HepG2 (cell line): ENCODE measurements around the gene ZFPM1. TPM values are rescaled to one million over a fixed set of nuclear protein-coding genes. Genes with fewer than 3 reads are reported as not detected.

Experiments used
- FOXO1 ChIP-seq: sonication (generic); formaldehyde crosslinking; IDR thresholded peaks from 2 replicates; pipeline ENCODE4 v1.4.0; 2020; ENCODE audit warnings: missing genetic modification reagents
- ISL2 ChIP-seq: sonication (generic); formaldehyde crosslinking; IDR thresholded peaks from 2 replicates; pipeline ENCODE4 v1.5.0; 2020; ENCODE audit warnings: missing genetic modification reagents
- MYNN ChIP-seq: sonication (generic); formaldehyde crosslinking; IDR thresholded peaks from 2 replicates; pipeline ENCODE4 v1.4.0; 2020; ENCODE audit warnings: mild to moderate bottlenecking, low read depth, missing genetic modification reagents
- PRMT3 ChIP-seq: sonication (generic); formaldehyde crosslinking; IDR thresholded peaks from 2 replicates; pipeline ENCODE4 v1.8.1; 2022; ENCODE audit warnings: low read depth, mild to moderate bottlenecking, moderate library complexity, missing genetic modification reagents, borderline replicate concordance
- PRPF4 ChIP-seq: fragments of 200-400 bp; formaldehyde crosslinking; IDR thresholded peaks from 2 replicates; pipeline ENCODE4 v1.6.1; 2016; ENCODE audit warnings: low read length, low read depth; ENCODE audit not compliant: poor library complexity, severe bottlenecking
- SUZ12 ChIP-seq: fragments of 150-350 bp; IDR thresholded peaks from 2 replicates; pipeline ENCODE4 v1.6.1; 2014; ENCODE audit warnings: low read depth, low read length
- THAP11 ChIP-seq: IDR thresholded peaks from 2 replicates; pipeline ENCODE4 v1.6.1; 2016; ENCODE audit warnings: missing biosample characterization, missing genetic modification reagents
- ZBTB20 ChIP-seq: sonication (generic); formaldehyde crosslinking; IDR thresholded peaks from 2 replicates; pipeline ENCODE4 v1.8.1; 2023; ENCODE audit warnings: missing genetic modification reagents, low read depth, mild to moderate bottlenecking, borderline replicate concordance
- ZNF10 ChIP-seq: sonication (generic); formaldehyde crosslinking; IDR thresholded peaks from 2 replicates; pipeline ENCODE4 v1.4.0; 2020; ENCODE audit warnings: mild to moderate bottlenecking, low read depth, missing genetic modification reagents, borderline replicate concordance
- ZNF557 ChIP-seq: sonication (generic); formaldehyde crosslinking; IDR thresholded peaks from 2 replicates; pipeline ENCODE4 v1.4.0; 2020; ENCODE audit warnings: missing genetic modification reagents
- polyA plus RNA-seq, 8 experiments: library from polyadenylated mRNA; depleted of rRNA in 3 of 8; stranded (reverse) in 7 of 8; unstranded in 1 of 8; fragments of >200 nt; fragmentation: Illumina TruSeq in 4 of 8; extraction: Trizol in 4 of 8; gene quantifications; 2 replicates each; pipeline versions ENCODE4 v1.2.1 to v1.2.3, GENCODE V29; 2011 to 2016; ENCODE audit warnings: low read depth in 4 of 8, missing spikeins in 1 of 8, mixed read lengths in 1 of 8; ENCODE audit not compliant: insufficient read depth in 1 of 8
- total RNA-seq, 5 experiments: library from RNA; depleted of rRNA; stranded (reverse); fragments of >200 nt; fragmentation: Illumina TruSeq; extraction: Trizol; gene quantifications; 2 replicates each; pipeline ENCODE4 v1.2.3, GENCODE V29; 2016; ENCODE audit warnings: low read depth in 1 of 5
- TF ChIP-seq, protein P1 (sequence below): IDR thresholded peaks from 2 replicates; pipeline ENCODE4 v1.6.1; 2016; ENCODE audit warnings: missing biosample characterization, missing genetic modification reagents, low read depth
- TF ChIP-seq, protein P2 (sequence below): sonication (generic); formaldehyde crosslinking; IDR thresholded peaks from 2 replicates; pipeline ENCODE4 v1.8.0; 2023; ENCODE audit warnings: mild to moderate bottlenecking, missing genetic modification reagents
- TF ChIP-seq, protein P3 (sequence below): sonication (generic); formaldehyde crosslinking; IDR thresholded peaks from 2 replicates; pipeline ENCODE4 v1.4.0; 2020; ENCODE audit warnings: low read depth, missing genetic modification reagents
- TF ChIP-seq, protein P4 (sequence below): sonication (generic); formaldehyde crosslinking; IDR thresholded peaks from 2 replicates; pipeline ENCODE4 v1.8.0; 2022; ENCODE audit warnings: missing genetic modification reagents, low read depth, mild to moderate bottlenecking, borderline replicate concordance
- TF ChIP-seq, protein P5 (sequence below): sonication (generic); formaldehyde crosslinking; IDR thresholded peaks from 2 replicates; pipeline ENCODE4 v1.4.0; 2020; ENCODE audit warnings: missing genetic modification reagents
- TF ChIP-seq, protein P6 (sequence below): sonication (generic); formaldehyde crosslinking; IDR thresholded peaks from 2 replicates; pipeline ENCODE4 v1.4.0; 2020; ENCODE audit warnings: missing genetic modification reagents

ZFPM1 gene
- total and polyA plus RNA-seq, 2 of the 13 experiments (the other 11 are each of a cell fraction or from before 2014, with no cell fraction given): 1.3 to 3.8 TPM

DNA sequence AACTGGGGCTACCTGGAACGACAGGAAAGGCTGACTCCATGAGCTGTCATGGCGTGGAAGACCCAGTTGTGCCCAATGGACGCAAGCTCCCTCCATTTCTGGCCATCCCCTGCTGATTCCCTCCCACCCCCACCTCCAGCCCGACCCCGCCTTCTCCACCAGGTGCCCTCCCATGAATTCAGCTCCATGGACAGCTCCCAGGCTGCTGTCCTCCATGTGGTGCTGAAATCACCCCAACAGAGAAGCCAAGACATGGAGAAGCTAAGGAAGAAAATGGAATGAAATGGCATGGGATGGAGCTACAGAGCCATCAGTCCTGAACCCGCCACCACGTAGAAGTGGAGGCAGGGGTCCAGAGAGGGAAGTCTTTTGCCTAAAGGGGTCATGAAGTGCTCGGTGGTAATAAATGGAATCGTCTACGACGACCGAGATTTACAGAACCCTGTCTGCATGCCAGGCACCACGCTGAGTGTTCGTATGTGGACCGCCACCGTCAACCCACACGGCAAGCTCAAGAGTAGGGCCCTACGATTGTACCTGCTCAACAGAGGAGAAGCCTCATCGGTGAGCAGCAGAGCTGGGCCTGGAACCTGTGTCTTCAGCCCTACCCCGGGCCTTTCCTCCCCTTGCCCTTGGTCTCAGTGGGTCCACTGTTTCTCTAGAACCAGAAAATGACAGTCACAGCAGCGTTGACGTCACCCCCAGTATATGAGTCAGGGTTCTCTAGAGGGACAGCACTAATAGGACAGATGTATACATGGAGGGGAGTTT, 107.8 kb downstream of the ZFPM1 start (continued):
- TF ChIP-seq, protein P1, sequence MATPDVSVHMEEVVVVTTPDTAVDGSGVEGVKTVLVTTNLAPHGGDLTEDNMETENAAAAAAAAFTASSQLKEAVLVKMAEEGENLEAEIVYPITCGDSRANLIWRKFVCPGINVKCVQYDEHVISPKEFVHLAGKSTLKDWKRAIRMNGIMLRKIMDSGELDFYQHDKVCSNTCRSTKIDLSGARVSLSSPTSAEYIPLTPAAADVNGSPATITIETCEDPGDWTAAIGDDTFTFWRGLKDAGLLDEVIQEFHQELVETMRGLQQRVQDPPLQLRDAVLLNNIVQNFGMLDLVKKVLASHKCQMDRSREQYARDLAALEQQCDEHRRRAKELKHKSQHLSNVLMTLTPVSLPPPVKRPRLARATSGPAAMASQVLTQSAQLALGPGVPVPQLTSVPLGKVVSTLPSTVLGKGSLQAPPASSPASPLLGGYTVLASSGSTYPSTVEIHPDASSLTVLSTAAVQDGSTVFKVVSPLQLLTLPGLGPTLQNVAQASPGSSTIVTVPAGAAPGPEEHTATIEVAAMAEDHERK (CRISPR knock-in tag): peak; percentile 73; the same call in 1 of the 2 replicates
- TF ChIP-seq PRMT3 (CRISPR knock-in tag) (peak; percentile 87; the same call in 1 of the 2 replicates), PRPF4 (no peak), MYNN (CRISPR knock-in tag) (peak; percentile 99), FOXO1 (CRISPR knock-in tag) (peak; percentile 97), ZBTB20 (CRISPR knock-in tag) (peak; percentile 99; the same call in 1 of the 2 replicates), ZNF10 (CRISPR knock-in tag) (no peak), SUZ12 (no peak), ISL2 (CRISPR knock-in tag) (peak; percentile 93), ZNF557 (CRISPR knock-in tag) (peak; percentile 100), THAP11 (CRISPR knock-in tag) (peak; percentile 87)
- TF ChIP-seq, protein P2, sequence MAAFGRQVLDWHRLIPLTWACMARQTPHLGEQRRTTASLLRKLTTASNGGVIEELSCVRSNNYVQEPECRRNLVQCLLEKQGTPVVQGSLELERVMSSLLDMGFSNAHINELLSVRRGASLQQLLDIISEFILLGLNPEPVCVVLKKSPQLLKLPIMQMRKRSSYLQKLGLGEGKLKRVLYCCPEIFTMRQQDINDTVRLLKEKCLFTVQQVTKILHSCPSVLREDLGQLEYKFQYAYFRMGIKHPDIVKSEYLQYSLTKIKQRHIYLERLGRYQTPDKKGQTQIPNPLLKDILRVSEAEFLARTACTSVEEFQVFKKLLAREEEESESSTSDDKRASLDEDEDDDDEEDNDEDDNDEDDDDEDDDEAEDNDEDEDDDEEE: peak; percentile 100
- TF ChIP-seq, protein P3, sequence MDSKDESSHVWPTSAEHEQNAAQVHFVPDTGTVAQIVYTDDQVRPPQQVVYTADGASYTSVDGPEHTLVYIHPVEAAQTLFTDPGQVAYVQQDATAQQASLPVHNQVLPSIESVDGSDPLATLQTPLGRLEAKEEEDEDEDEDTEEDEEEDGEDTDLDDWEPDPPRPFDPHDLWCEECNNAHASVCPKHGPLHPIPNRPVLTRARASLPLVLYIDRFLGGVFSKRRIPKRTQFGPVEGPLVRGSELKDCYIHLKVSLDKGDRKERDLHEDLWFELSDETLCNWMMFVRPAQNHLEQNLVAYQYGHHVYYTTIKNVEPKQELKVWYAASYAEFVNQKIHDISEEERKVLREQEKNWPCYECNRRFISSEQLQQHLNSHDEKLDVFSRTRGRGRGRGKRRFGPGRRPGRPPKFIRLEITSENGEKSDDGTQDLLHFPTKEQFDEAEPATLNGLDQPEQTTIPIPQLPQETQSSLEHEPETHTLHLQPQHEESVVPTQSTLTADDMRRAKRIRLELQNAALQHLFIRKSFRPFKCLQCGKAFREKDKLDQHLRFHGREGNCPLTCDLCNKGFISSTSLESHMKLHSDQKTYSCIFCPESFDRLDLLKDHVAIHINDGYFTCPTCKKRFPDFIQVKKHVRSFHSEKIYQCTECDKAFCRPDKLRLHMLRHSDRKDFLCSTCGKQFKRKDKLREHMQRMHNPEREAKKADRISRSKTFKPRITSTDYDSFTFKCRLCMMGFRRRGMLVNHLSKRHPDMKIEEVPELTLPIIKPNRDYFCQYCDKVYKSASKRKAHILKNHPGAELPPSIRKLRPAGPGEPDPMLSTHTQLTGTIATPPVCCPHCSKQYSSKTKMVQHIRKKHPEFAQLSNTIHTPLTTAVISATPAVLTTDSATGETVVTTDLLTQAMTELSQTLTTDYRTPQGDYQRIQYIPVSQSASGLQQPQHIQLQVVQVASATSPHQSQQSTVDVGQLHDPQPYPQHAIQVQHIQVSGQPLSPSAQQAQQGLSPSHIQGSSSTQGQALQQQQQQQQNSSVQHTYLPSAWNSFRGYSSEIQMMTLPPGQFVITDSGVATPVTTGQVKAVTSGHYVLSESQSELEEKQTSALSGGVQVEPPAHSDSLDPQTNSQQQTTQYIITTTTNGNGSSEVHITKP: peak; percentile 95
- TF ChIP-seq, protein P4, sequence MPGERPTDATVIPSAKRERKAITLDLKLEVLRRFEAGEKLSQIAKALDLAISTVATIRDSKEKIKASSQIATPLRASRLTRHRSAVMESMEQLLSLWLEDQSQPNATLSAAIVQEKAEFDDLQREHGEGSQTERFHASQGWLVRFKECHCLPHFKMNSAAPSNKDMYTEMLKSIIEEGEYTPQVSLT (CRISPR knock-in tag): no peak; the same call in 1 of the 2 replicates
- TF ChIP-seq, protein P5, sequence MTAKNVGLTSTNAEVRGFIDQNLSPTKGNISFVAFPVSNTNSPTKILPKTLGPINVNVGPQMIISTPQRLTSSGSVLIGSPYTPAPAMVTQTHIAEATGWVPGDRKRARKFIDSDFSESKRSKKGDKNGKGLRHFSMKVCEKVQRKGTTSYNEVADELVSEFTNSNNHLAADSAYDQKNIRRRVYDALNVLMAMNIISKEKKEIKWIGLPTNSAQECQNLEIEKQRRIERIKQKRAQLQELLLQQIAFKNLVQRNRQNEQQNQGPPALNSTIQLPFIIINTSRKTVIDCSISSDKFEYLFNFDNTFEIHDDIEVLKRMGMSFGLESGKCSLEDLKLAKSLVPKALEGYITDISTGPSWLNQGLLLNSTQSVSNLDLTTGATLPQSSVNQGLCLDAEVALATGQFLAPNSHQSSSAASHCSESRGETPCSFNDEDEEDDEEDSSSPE (CRISPR knock-in tag): peak; percentile 84
- TF ChIP-seq, protein P6, sequence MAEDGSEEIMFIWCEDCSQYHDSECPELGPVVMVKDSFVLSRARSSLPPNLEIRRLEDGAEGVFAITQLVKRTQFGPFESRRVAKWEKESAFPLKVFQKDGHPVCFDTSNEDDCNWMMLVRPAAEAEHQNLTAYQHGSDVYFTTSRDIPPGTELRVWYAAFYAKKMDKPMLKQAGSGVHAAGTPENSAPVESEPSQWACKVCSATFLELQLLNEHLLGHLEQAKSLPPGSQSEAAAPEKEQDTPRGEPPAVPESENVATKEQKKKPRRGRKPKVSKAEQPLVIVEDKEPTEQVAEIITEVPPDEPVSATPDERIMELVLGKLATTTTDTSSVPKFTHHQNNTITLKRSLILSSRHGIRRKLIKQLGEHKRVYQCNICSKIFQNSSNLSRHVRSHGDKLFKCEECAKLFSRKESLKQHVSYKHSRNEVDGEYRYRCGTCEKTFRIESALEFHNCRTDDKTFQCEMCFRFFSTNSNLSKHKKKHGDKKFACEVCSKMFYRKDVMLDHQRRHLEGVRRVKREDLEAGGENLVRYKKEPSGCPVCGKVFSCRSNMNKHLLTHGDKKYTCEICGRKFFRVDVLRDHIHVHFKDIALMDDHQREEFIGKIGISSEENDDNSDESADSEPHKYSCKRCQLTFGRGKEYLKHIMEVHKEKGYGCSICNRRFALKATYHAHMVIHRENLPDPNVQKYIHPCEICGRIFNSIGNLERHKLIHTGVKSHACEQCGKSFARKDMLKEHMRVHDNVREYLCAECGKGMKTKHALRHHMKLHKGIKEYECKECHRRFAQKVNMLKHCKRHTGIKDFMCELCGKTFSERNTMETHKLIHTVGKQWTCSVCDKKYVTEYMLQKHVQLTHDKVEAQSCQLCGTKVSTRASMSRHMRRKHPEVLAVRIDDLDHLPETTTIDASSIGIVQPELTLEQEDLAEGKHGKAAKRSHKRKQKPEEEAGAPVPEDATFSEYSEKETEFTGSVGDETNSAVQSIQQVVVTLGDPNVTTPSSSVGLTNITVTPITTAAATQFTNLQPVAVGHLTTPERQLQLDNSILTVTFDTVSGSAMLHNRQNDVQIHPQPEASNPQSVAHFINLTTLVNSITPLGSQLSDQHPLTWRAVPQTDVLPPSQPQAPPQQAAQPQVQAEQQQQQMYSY: peak; percentile 88
